GM21528 (cell line): ENCODE data around the gene CLDN25.

Source experiments
- ATAC-seq: cut with Tn5 transposase; IDR thresholded peaks from one replicate; pipeline ENCODE4 v1.9.1; 2021; ENCODE audit warnings: mild to moderate bottlenecking, moderate library complexity; ENCODE audit not compliant: unreplicated experiment, low FRiP score

The CLDN25 gene

DNA sequence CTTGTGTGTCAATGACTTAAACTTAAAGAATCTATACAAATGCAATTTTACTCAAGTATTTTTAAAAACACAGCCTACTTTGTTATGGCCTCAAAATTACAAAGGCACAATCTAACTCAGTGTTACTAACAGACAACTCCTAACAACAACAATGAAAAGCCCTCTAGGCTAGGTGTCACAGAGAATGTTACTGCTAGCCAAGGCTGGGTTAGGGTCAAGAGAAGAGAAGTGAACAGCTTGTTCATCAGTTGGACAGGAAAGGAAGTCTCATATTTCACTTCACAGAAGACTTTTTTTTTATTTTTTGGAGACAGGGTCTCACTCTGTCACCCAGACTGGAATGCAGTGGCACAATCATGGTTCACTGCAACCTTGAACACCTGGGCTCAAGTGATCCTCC is 26.0 kb downstream of the CLDN25 start:
- no peak for ATAC-seq

- no peak for ATAC-seq
Observed at GRCh38 chr11:113806406-113806805, 26.8 kb downstream of the CLDN25 start.

DNA sequence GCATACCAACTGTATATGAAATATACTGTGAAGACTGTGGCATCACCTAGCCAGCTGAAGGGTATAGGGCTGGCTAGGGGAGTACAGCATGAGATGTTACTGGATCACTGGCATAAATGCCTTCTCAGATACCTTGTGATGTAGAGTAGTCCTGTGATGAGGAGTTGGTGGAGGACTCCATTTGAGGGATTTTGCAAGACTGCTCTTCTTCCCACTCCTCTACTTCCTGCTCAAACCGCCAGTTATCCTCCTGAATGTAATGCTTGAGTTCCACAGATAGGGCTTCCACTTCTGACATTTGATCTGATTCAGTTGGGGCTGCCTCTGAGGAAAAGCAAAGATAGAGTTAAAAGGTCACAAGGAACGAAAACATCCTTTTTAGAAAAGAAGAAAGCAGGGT is 29.3 kb downstream of the CLDN25 start:
- no peak for ATAC-seq

DNA sequence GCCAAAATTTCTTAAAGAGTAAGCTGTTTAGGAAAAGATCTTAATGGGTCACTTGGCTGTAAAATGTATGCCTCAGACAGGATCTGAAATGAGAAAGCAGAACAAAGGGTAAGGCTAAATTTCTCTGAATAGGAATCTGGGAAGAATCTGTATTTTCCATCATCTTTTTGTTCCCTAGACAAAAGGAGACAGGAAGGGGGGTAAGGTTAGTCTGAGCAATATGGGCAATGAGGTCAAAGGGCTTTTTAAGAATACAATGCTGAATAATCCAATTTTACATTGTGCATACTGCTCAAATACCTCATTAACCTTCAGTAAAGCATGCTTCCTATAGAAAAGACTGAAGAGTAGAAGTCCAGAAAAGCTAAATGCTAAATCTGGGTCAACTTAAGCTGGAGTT is 34.6 kb downstream of the CLDN25 start:
- no peak for ATAC-seq

DNA sequence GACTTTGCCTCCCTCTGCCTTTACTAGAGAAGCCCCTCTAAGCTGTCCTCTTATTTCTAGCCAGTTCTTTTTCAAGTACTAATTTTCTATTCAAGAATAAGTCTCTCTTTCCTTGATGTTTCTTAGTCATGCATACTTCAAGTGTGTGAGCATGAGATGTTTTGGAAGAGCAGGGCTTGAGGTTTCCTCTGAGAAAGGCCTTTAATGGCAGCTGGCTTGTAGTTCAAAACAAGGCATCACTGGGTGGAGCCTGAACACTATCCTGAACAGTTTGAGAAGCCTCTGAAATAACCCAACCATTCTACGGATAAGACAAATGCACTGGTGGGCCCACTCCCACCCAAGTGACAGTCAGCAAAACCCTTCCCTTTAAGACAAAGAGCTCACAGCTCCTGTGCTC is 37.6 kb downstream of the CLDN25 start:
- ATAC-seq: no peak

DNA sequence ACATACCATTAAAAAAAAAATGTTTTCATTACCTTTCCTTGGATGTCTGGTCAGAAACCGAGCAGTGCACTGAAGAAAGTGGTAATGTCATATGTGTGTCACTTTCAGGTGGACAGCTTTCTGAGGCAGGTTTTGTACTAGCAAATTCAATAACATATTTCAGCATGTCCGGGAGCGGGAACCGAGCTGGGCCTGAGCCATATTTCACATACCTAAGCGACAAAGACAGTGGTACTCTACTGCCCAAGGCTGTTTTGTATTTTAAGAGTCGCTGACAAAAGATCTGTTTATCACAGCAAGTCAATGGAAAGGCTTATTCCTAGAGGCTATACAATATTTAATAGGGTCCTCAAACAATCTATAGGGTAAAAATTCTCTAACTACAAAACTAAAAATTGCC is 38.0 kb downstream of the CLDN25 start:
- no peak for ATAC-seq

DNA sequence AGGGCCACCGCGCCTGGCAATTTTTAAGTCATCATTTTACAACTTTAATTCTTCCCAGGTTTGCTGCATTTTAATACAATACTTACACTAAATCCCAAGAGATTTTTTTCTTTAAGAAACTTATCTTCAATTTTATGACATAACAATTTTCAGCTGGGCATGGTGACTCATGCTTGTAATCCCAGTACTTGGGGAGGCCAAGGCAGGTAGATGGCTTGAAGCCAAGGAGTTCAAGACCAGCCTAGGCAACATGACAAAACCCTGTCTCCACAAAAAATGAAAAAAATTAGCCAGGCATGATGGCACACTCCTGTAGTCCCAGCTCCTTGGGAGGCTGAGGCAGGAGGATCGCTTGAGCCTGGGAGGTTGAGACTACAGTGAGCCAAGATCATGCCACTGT is 38.8 kb downstream of the CLDN25 start:
- ATAC-seq: no peak

GRCh38 chr11:113827477-113827876 is 47.9 kb downstream of the CLDN25 start:
- no peak for ATAC-seq

DNA sequence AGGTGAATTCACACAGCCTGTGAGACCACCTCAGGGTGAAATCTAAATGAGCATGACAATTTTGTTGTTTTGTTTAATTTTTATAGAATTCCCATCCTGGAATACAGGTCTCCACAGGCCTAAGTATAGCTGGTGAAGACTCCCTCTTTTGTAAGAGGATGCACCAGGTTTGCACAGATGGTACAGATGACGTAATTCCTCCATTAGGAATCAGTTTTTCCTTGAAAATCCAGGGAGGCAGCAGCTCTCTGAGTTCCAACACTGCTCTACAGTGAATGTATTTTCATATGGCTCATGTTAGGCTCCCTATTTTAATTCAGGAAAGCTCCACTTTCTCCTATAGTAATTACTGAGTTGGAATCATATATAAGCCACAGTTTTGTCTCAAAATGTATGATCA is 48.6 kb downstream of the CLDN25 start:
- no peak for ATAC-seq

GRCh38 chr11:113829751-113830150 is 50.2 kb downstream of the CLDN25 start:
- ATAC-seq: no peak
